Suprapubic skin (tissue), 4 donors: ENCODE results near the gene LDLRAD4.

ENCODE experiments used
- EP300 ChIP-seq: sonication (generic); formaldehyde crosslinking; IDR thresholded peaks from one replicate; pipeline ENCODE4 v1.6.1; 2017; ENCODE audit warnings: antibody characterized with exemption
- POLR2AphosphoS5 ChIP-seq, 3 donors: sonication (generic); formaldehyde crosslinking; IDR thresholded peaks; one replicate each; pipeline ENCODE4 v1.6.1; 2017; ENCODE audit warnings: antibody characterized with exemption in 3 of 3
- TF ChIP-seq, protein P1 (sequence below), 2 donors: fragments of 200-600 bp in 1 of 2; fragments of 450-650 bp in 1 of 2; sonication (generic) in 1 of 2; IDR thresholded peaks; one replicate each; pipeline ENCODE4 v1.5.1; 2016 to 2019; ENCODE audit warnings: antibody characterized with exemption in 2 of 2, mild to moderate bottlenecking in 1 of 2, moderate library complexity in 1 of 2

- TF ChIP-seq EP300 (no peak), POLR2AphosphoS5 (IDR thresholded peaks at IDR 0.05) (no peak)
- TF ChIP-seq, protein P1, sequence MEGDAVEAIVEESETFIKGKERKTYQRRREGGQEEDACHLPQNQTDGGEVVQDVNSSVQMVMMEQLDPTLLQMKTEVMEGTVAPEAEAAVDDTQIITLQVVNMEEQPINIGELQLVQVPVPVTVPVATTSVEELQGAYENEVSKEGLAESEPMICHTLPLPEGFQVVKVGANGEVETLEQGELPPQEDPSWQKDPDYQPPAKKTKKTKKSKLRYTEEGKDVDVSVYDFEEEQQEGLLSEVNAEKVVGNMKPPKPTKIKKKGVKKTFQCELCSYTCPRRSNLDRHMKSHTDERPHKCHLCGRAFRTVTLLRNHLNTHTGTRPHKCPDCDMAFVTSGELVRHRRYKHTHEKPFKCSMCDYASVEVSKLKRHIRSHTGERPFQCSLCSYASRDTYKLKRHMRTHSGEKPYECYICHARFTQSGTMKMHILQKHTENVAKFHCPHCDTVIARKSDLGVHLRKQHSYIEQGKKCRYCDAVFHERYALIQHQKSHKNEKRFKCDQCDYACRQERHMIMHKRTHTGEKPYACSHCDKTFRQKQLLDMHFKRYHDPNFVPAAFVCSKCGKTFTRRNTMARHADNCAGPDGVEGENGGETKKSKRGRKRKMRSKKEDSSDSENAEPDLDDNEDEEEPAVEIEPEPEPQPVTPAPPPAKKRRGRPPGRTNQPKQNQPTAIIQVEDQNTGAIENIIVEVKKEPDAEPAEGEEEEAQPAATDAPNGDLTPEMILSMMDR (IDR thresholded peaks at IDR 0.05): no peak
These were observed 337.3 kb downstream of the LDLRAD4 start for GRCh38 chr18:13555865-13556264.
